ENCODE results near the gene PLTP. TPM values are rescaled to one million over a fixed set of nuclear protein-coding genes. Genes with fewer than 3 reads are reported as not detected.

Gene PLTP
- total and polyA plus RNA-seq, 2 of the 13 experiments (the other 11 are each of a cell fraction or from before 2014, with no cell fraction given) = 16.9 to 28.6 TPM

GRCh38 chr20:45880988-45881788, 30.8 kb downstream of the PLTP start, which contains the start of gene ZSWIM1 (continued):
- TF ChIP-seq ZNF263 (CRISPR knock-in tag; IDR thresholded peaks at IDR 0.05) (peak; percentile 64; the same call in 1 of the 2 replicates), MEIS2 (CRISPR knock-in tag; IDR thresholded peaks at IDR 0.05) (peak; percentile 66; the same call in 1 of the 2 replicates), SMC3 (IDR thresholded peaks at IDR 0.05; ENCODE audit: low read length) (peak; percentile 39), SIN3A (IDR thresholded peaks at IDR 0.05; ENCODE audit: borderline replicate concordance, low read depth, low read length) (peak; percentile 92), SAP130 (CRISPR knock-in tag; IDR thresholded peaks at IDR 0.05; ENCODE audit: low read depth) (peak; percentile 99), HINFP (CRISPR knock-in tag; IDR thresholded peaks at IDR 0.05; ENCODE audit: low read depth) (peak; percentile 53; the same call in 1 of the 2 replicates), FOXK1 (CRISPR knock-in tag; IDR thresholded peaks at IDR 0.05; ENCODE audit: borderline replicate concordance, low read depth) (peak; percentile 73; the same call in 1 of the 2 replicates), ZBTB7B (CRISPR knock-in tag; IDR thresholded peaks at IDR 0.05) (peak; percentile 47; the same call in 1 of the 2 replicates), ETV6 (CRISPR knock-in tag; conservative IDR thresholded peaks at IDR 0.05) (peak; percentile 57; the same call in 1 of the 2 replicates), BRCA1 (CRISPR knock-in tag; IDR thresholded peaks at IDR 0.05) (no peak), ZNF749 (CRISPR knock-in tag; IDR thresholded peaks at IDR 0.05; ENCODE audit: borderline replicate concordance) (0 out of 2 replicates have a peak, but pooled peaks have one; percentile 41), RFX5 (IDR thresholded peaks at IDR 0.05; ENCODE audit: low read depth, low read length) (peak; percentile 86), ZNF607 (CRISPR knock-in tag; IDR thresholded peaks at IDR 0.05; ENCODE audit: borderline replicate concordance) (peak; percentile 54; the same call in 1 of the 2 replicates), FOXO1 (CRISPR knock-in tag; IDR thresholded peaks at IDR 0.05) (peak; percentile 47), TARDBP (CRISPR knock-in tag; IDR thresholded peaks at IDR 0.05) (peak; percentile 68; the same call in 1 of the 2 replicates), TP53 (CRISPR knock-in tag; conservative IDR thresholded peaks at IDR 0.05) (no peak), MIXL1 (CRISPR knock-in tag; IDR thresholded peaks at IDR 0.05) (0 out of 2 replicates have a peak, but pooled peaks have one; percentile 9), NCOA2 (CRISPR knock-in tag; IDR thresholded peaks at IDR 0.05) (peak; percentile 24), DPF2 (CRISPR knock-in tag; IDR thresholded peaks at IDR 0.05; ENCODE audit: borderline replicate concordance, low read depth) (0 out of 2 replicates have a peak, but pooled peaks have one; percentile 4), ZGPAT (CRISPR knock-in tag; IDR thresholded peaks at IDR 0.05) (peak; percentile 85), KAT7 (CRISPR knock-in tag; IDR thresholded peaks at IDR 0.05; ENCODE audit: borderline replicate concordance) (peak; percentile 66; the same call in 1 of the 2 replicates), ZNF30 (CRISPR knock-in tag; IDR thresholded peaks at IDR 0.05) (no peak)
- TF ChIP-seq, protein P1, sequence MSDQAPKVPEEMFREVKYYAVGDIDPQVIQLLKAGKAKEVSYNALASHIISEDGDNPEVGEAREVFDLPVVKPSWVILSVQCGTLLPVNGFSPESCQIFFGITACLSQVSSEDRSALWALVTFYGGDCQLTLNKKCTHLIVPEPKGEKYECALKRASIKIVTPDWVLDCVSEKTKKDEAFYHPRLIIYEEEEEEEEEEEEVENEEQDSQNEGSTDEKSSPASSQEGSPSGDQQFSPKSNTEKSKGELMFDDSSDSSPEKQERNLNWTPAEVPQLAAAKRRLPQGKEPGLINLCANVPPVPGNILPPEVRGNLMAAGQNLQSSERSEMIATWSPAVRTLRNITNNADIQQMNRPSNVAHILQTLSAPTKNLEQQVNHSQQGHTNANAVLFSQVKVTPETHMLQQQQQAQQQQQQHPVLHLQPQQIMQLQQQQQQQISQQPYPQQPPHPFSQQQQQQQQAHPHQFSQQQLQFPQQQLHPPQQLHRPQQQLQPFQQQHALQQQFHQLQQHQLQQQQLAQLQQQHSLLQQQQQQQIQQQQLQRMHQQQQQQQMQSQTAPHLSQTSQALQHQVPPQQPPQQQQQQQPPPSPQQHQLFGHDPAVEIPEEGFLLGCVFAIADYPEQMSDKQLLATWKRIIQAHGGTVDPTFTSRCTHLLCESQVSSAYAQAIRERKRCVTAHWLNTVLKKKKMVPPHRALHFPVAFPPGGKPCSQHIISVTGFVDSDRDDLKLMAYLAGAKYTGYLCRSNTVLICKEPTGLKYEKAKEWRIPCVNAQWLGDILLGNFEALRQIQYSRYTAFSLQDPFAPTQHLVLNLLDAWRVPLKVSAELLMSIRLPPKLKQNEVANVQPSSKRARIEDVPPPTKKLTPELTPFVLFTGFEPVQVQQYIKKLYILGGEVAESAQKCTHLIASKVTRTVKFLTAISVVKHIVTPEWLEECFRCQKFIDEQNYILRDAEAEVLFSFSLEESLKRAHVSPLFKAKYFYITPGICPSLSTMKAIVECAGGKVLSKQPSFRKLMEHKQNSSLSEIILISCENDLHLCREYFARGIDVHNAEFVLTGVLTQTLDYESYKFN (CRISPR knock-in tag; conservative IDR thresholded peaks at IDR 0.05) = peak; percentile 56

Data from HepG2 (cell line).